Stimulated activated CD4-positive, alpha-beta T cell treated with anti-CD3 and anti-CD28 coated beads, Interleukin-2, amount 100 ng/mL, for 24 hours (primary cell): ENCODE data around the gene FBXL2.

Source experiments
- DNase-seq, 2 donors: peaks; one replicate each; pipeline ENCODE4 v3.0.0-alpha.2; 2020

Gene FBXL2

DNA sequence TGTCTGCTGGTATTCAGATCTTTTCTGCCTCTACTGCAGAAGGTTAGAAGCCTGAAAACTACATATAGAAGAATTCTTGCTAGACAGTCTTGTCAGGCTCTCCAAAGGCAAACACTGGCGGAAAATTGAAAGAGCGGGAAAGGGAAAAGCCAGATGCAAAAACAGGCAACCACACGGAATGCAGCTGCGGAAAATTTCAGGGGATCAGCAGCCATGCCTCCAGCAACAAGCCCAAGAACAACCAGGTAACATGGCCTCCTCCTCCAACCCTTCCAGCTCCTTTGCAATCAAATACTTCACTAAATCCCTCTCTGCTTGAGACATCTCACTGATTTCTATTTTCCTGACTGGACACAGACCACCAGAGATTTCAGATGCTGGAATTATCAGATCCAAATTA lies 153.3 kb downstream of the FBXL2 start:
- DNase-seq = no peak

- DNase-seq = no peak
These were observed 156.6 kb downstream of the FBXL2 start for GRCh38 chr3:33433843-33434242.
